Upper lobe of left lung (tissue), 6 donors: Measurements from ENCODE around the gene FREM1. TPM values are rescaled to one million over a fixed set of nuclear protein-coding genes. Genes with fewer than 3 reads are reported as not detected.

Source experiments
- ATAC-seq, 2 donors: fragments of 200-7000 bp; cut with Tn5 transposase; one replicate each; pipeline ENCODE4 v1.9.1; 2022; ENCODE audit warnings: mild to moderate bottlenecking in 2 of 2, moderate library complexity in 2 of 2; ENCODE audit not compliant: low FRiP score in 2 of 2
- DNase-seq, 2 donors: peaks; one replicate each; pipeline ENCODE4 v3.0.0-alpha.2; 2019 to 2020
- H3K27ac ChIP-seq, 4 donors: fragments of 200-600 bp; sonication (generic); one replicate each; pipeline ENCODE4 v1.5.1; 2016 to 2019
- H3K27me3 ChIP-seq, 4 donors: fragments of 200-600 bp; sonication (generic); one replicate each; pipeline ENCODE4 v1.5.1; 2017 to 2019
- H3K36me3 ChIP-seq, 4 donors: fragments of 200-600 bp; sonication (generic); one replicate each; pipeline ENCODE4 v1.5.1; 2016 to 2019
- H3K4me1 ChIP-seq, 4 donors: fragments of 200-600 bp; sonication (generic); one replicate each; pipeline ENCODE4 v1.5.1; 2018 to 2019
- H3K4me3 ChIP-seq, 4 donors: fragments of 200-600 bp; sonication (generic); one replicate each; pipeline ENCODE4 v1.5.1; 2017 to 2019; ENCODE audit warnings: mild to moderate bottlenecking in 2 of 4, moderate library complexity in 1 of 4
- H3K9me3 ChIP-seq, 4 donors: fragments of 200-600 bp; sonication (generic); one replicate each; pipeline ENCODE4 v1.5.1; 2018 to 2019
- EP300 ChIP-seq, 4 donors: sonication (generic); formaldehyde crosslinking; IDR thresholded peaks; one replicate each; pipeline ENCODE4 v1.5.1; 2017; ENCODE audit warnings: antibody characterized with exemption in 4 of 4, control low read depth in 2 of 4
- POLR2A ChIP-seq, 4 donors: fragments of 450-650 bp; IDR thresholded peaks; one replicate each; pipeline ENCODE4 v1.5.1; 2016 to 2017; ENCODE audit warnings: antibody characterized with exemption in 4 of 4, mild to moderate bottlenecking in 2 of 4
- POLR2AphosphoS5 ChIP-seq, 2 donors: sonication (generic); formaldehyde crosslinking; IDR thresholded peaks; one replicate each; pipeline ENCODE4 v1.5.1; 2017; ENCODE audit warnings: antibody characterized with exemption in 2 of 2
- WGBS, 2 donors: methylation state at CpG; one replicate each; pipeline ENCODE4 v1.1.5; 2017 to 2018; 5-methylcytosine and 5-hydroxymethylcytosine counted together
- total RNA-seq, 6 donors: library from RNA; depleted of rRNA in 4 of 6; stranded (reverse); fragments of >200 nt in 4 of 6; gene quantifications; one replicate each; pipeline versions ENCODE4 v1.1.0 to v1.2.1, GENCODE V29; 2016 to 2021
- TF ChIP-seq, protein P1 (sequence below), 6 experiments: fragments of 450-650 bp in 4 of 6; fragments of 200-600 bp in 2 of 6; sonication (generic) in 2 of 6; IDR thresholded peaks; one replicate each; pipeline ENCODE4 v1.5.1; 2016 to 2019; ENCODE audit warnings: antibody characterized with exemption in 6 of 6
- donor health status: DM: no; HTN: no; CAD: no; lungs with moderate emphysema.
- donor health status: DM: no; HTN: yes; CAD: no; lungs with severe emphysema.

Gene FREM1
- total RNA-seq, 6 donors from 2014 or later, result 1.1 to 6.3 (median 2.8) TPM

DNA sequence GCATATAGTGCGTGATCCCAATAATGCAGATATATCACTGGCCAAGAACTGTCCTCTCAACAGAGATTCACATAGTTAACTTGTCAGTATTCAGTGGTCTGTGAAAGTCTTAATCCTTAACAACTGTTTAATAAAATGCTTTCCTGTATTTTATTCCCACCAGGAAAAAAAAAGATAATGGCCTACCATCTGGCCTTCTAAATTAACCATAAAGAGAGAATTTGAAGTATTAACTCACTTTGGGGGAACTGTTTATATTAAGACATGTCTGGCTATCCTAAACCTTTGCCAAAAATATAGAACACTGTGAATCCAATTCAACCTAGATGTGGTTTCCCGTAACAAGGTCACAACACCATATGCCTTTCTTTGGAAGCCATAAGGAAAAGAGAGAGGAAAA is 818 bp upstream of the FREM1 start:
- Histone ChIP-seq H3K9me3 (no peaks in the 10 kb centered on the region), H3K36me3 (no peaks in the 10 kb centered on the region), H3K4me1 (no peaks in the 10 kb centered on the region), H3K27ac (no peak overlapping the region), H3K4me3 (no peak overlapping the region), H3K27me3 (no peaks in the 10 kb centered on the region)
- DNase-seq (no peak), ATAC-seq (no peak)
- WGBS, 2 donors, result 95% methylated on average over 2 of the region's 2 CpGs
- TF ChIP-seq POLR2A (IDR thresholded peaks at IDR 0.05), result no peak
- TF ChIP-seq EP300 (IDR thresholded peaks at IDR 0.05), result no peak
- TF ChIP-seq, protein P1, sequence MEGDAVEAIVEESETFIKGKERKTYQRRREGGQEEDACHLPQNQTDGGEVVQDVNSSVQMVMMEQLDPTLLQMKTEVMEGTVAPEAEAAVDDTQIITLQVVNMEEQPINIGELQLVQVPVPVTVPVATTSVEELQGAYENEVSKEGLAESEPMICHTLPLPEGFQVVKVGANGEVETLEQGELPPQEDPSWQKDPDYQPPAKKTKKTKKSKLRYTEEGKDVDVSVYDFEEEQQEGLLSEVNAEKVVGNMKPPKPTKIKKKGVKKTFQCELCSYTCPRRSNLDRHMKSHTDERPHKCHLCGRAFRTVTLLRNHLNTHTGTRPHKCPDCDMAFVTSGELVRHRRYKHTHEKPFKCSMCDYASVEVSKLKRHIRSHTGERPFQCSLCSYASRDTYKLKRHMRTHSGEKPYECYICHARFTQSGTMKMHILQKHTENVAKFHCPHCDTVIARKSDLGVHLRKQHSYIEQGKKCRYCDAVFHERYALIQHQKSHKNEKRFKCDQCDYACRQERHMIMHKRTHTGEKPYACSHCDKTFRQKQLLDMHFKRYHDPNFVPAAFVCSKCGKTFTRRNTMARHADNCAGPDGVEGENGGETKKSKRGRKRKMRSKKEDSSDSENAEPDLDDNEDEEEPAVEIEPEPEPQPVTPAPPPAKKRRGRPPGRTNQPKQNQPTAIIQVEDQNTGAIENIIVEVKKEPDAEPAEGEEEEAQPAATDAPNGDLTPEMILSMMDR (IDR thresholded peaks at IDR 0.05), result no peak
- no peak for TF ChIP-seq POLR2AphosphoS5 (IDR thresholded peaks at IDR 0.05)

DNA sequence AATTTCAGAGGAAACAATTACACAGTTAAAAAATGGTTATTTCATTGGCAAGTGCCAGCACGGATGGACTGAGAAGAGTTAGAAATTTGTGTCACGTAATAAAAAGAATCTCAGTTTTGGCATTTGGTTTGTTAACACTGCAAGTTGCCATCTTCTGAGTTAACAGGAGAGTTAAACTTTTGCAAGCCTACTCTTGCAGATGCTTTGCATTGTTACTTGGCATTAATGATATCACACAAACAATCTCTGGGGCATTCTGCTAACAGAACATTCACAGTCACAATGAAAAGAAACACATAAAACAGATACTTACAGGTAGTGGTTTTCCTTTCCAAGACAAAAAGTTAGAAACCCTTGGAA is 647 bp downstream of the FREM1 start:
- ATAC-seq (no peak), DNase-seq (no peak)
- peak overlapping the region in 2 of 4 donors; percentile 25 to 27 for H3K4me3 ChIP-seq
- H3K4me1 ChIP-seq, result no peaks in the 10 kb centered on the region
- no peaks in the 10 kb centered on the region for H3K36me3 ChIP-seq
- H3K9me3 ChIP-seq, result no peaks in the 10 kb centered on the region
- no peak overlapping the region for H3K27ac ChIP-seq
- H3K27me3 ChIP-seq, result no peaks in the 10 kb centered on the region
- TF ChIP-seq POLR2A (IDR thresholded peaks at IDR 0.05), result no peak
- no peak for TF ChIP-seq EP300 (IDR thresholded peaks at IDR 0.05)
- TF ChIP-seq POLR2AphosphoS5 (IDR thresholded peaks at IDR 0.05), result no peak
- TF ChIP-seq, protein P1 (IDR thresholded peaks at IDR 0.05), result no peak
- 42 to 57% methylated on average over 2 of the region's 2 CpGs for WGBS, 2 donors

DNA sequence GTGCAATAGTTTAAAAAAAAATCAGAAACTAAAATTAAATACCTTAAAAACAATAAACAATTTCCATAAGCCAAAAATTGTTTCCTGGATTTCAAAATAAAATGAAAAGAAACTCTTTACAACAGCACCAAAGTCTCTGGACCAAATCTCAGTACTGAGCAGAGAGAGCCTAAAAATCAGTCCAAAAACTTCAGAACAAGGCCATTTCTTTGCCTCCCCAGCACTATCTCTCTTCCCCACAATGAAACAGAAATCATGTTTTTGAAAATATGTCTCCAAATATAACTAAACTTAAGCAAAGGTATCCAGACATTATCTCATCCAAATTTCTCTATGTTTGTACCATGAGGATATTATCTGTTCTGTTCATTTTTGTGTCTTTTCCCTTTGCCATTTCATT is 1.0 kb downstream of the FREM1 start:
- Histone ChIP-seq H3K4me1 (no peaks in the 10 kb centered on the region), H3K27me3 (no peaks in the 10 kb centered on the region), H3K9me3 (no peaks in the 10 kb centered on the region), H3K36me3 (no peaks in the 10 kb centered on the region), H3K27ac (no peak overlapping the region), H3K4me3 (peak overlapping the region in 1 of 4 donors; percentile 25)
- DNase-seq, result no peak
- TF ChIP-seq, protein P1 (IDR thresholded peaks at IDR 0.05), result no peak
- TF ChIP-seq POLR2AphosphoS5 (IDR thresholded peaks at IDR 0.05) (no peak), POLR2A (IDR thresholded peaks at IDR 0.05) (no peak), EP300 (IDR thresholded peaks at IDR 0.05) (no peak)
- peak in 1 of 2 donors; percentile 18 for ATAC-seq

DNA sequence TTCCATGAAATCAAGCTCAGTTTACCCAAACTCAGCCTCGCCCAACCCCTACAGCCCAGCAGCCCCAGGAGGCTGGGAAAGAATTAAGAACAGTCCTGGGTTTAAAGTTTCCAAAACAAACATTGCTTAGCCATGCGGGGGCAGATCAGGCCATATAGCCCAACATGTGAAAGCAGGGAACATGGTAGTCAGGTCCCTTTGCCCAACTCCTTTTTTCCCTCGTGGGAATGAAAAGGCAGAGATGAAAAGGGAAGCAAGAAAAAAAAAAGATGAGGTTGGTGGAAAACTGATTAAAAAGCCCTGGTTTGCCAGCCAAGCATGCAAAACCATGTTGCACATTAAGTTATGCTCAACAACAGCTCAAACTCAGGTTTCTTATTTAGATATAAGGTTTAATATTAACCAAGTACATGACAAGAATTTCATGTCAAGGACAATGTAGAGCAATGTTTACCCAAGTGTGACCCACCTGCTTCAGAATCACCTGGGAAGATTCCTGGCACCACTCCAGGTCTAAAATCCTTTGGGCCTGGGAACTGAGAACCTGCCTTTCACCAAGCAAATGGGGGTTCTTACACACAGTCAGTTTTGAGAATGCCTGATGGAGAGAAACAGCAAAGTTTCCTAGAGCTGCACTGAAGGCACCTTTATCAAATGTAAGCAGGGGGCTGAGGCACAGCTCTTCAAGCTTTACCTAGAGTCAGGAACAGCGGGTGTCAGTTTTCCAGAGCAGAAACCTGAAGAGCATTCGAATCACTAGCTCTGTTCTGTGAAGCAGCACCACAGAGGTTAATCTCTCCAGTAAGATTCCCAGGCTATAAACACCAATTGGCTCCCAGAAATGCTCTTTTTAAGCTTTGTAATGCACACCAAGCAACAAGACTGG is 1.7 kb downstream of the FREM1 start:
- 42 to 62% methylated on average over 5 of the region's 5 CpGs for WGBS, 2 donors
- ATAC-seq (no peak), DNase-seq (no peak)
- H3K36me3 ChIP-seq, result no peaks in the 10 kb centered on the region
- no peaks in the 10 kb centered on the region for H3K27me3 ChIP-seq
- no peak overlapping the region for H3K27ac ChIP-seq
- H3K9me3 ChIP-seq, result no peaks in the 10 kb centered on the region
- no peak overlapping the region for H3K4me3 ChIP-seq
- no peak for TF ChIP-seq POLR2A (IDR thresholded peaks at IDR 0.05)
- TF ChIP-seq, protein P1 (IDR thresholded peaks at IDR 0.05), result no peak
- TF ChIP-seq EP300 (IDR thresholded peaks at IDR 0.05), result no peak
- TF ChIP-seq POLR2AphosphoS5 (IDR thresholded peaks at IDR 0.05), result no peak
- H3K4me1 ChIP-seq, result no peaks in the 10 kb centered on the region

DNA sequence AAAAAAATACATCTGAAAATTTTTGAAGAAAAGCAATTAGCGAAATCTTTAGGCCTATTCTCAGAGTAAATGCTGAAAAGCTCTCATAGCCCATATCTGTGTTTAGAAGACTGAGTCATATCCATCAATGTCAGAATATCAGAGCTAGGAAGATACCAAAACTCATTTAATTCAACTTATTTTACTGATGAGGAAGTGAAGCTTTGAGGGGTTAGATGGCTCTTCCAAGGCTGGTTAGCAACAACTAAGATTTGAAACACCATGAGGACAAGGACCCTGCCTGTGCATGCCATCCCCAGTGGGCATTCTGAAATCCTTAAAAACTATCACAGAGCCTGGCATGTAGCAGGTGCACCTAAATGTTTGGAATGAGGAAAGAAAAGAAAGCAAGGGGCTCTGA is 2.5 kb downstream of the FREM1 start:
- Histone ChIP-seq H3K9me3 (no peaks in the 10 kb centered on the region), H3K4me1 (no peaks in the 10 kb centered on the region), H3K27me3 (no peaks in the 10 kb centered on the region), H3K4me3 (no peak overlapping the region), H3K36me3 (no peaks in the 10 kb centered on the region), H3K27ac (no peak overlapping the region)
- TF ChIP-seq POLR2A (IDR thresholded peaks at IDR 0.05), result no peak
- TF ChIP-seq, protein P1 (IDR thresholded peaks at IDR 0.05), result no peak
- no peak for TF ChIP-seq EP300 (IDR thresholded peaks at IDR 0.05)
- no peak for TF ChIP-seq POLR2AphosphoS5 (IDR thresholded peaks at IDR 0.05)
- DNase-seq (no peak), ATAC-seq (no peak)
- WGBS, 2 donors, result 82 to 92% methylated on average over 1 of the region's 1 CpG
